LNCAP (cell line): Measurements from ENCODE around the gene CYP1A2.

ENCODE experiments used
- CTCF ChIP-seq: fragments of 450-650 bp; IDR thresholded peaks from 2 replicates; pipeline ENCODE4 v1.5.1; 2017; ENCODE audit warnings: mild to moderate bottlenecking

CYP1A2 gene

GRCh38 chr15:74781431-74782258, 33.0 kb downstream of the CYP1A2 start, which contains the start of gene CSK:
Gene CSK, plus strand, starts transcription at chr15:74782080. Its CDS starts 16,218 bp downstream, at chr15:74798298.
- peak; percentile 91 for TF ChIP-seq CTCF

GRCh38 chr15:74782259-74783071, 33.8 kb downstream of the CYP1A2 start:
- TF ChIP-seq CTCF = no peak

- no peak for TF ChIP-seq CTCF
Measured at GRCh38 chr15:74783072-74783807, 34.6 kb downstream of the CYP1A2 start.

- TF ChIP-seq CTCF = no peak
Measured at GRCh38 chr15:74783808-74784175, 35.1 kb downstream of the CYP1A2 start.

- TF ChIP-seq CTCF = no peak
Measured at GRCh38 chr15:74784426-74785193, 36.0 kb downstream of the CYP1A2 start.

- TF ChIP-seq CTCF = no peak
Measured at GRCh38 chr15:74785194-74786032, 36.8 kb downstream of the CYP1A2 start.
